ENCODE data around the gene RASGEF1C. TPM values are rescaled to one million over a fixed set of nuclear protein-coding genes. Genes with fewer than 3 reads are reported as not detected.

The RASGEF1C gene
- total and polyA plus RNA-seq, 10 of the 15 experiments (the other 5 are each of a cell fraction or from before 2014, with no cell fraction given), result not detected

DNA sequence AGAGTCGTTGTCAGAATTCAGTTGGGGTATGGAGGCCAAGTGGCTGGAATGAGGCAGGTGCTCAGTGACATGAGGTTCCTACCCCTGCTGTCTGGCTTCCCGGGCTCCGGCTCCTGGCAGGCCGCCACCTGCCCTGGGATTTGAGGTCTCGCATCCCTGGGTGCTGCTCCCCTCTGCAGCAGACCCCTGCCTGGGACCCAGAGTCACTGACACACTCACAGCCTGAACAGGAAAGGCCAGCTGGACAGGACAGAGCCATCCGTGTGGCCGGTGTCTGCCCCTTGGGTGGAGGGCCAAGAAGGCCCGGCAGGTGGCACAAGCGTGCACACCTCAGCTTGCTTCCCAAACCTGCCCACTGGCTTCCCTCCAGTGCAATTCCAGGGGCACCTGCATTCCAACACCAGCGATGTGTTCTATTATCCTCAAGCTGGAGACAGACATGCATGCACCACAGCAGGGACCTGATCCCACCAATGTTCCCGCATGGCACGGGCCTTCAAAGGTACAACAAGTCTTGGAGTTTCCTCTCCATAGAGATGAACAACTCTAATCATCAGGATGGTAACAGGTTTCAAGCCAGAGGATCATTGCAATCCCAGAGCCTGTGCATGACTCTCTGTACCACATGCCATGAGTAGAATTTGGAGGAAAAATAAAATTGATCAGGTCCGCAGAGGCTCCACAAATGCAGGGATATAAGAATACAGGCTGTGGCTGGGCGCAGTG is 91.8 kb downstream of the RASGEF1C start:
- in situ Hi-C loops (cut with MboI) (no loop called here), intact Hi-C loops (cut with micrococcal nuclease; ENCODE audit: unreplicated experiment) (no loop called here)
- POLR2A ChIA-PET, result no interaction called here
- Histone ChIP-seq H4K20me1 (ENCODE audit: control insufficient read depth, insufficient read depth) (no peaks in the 10 kb centered on the region), H3K4me2 (ENCODE audit: control insufficient read depth, insufficient read depth) (no peak overlapping the region), H2AFZ (ENCODE audit: control insufficient read depth, low read depth, low read length) (no peak overlapping the region), H3K36me3 (ENCODE audit: control insufficient read depth in 2 of 2, insufficient read depth in 2 of 2, low read length in 1 of 2) (no peaks in the 10 kb centered on the region), H3K9ac (ENCODE audit: control insufficient read depth, insufficient read depth, low read length) (no peak overlapping the region), H3K79me2 (ENCODE audit: control insufficient read depth, insufficient read depth, low read length) (no peaks in the 10 kb centered on the region), H3K4me3 (no peak overlapping the region), H3K27me3 (replicated peaks in 1 of 2; ENCODE audit: control insufficient read depth in 2 of 2, insufficient read depth in 2 of 2, low read length in 1 of 2) (no peaks in the 10 kb centered on the region), H3K4me1 (ENCODE audit: control insufficient read depth, insufficient read depth, low read length) (no peaks in the 10 kb centered on the region), H3K27ac (ENCODE audit: control insufficient read depth, insufficient read depth) (no peak overlapping the region), H3K9me3 (replicated peaks; ENCODE audit: control insufficient read depth, insufficient read depth, low read length) (no peaks in the 10 kb centered on the region)
- SMC1A ChIA-PET (ENCODE audit: uncharacterized antibody, unreplicated experiment), result interaction anchor here (1.5 kb wide), 1 partner anchor 8 kb away, joined by 3 read pairs; no protein-coding TSS in a partner anchor
- DNase-seq (ENCODE audit: low read depth, low spot score), result no peak
- no TSS peak for BruUV-seq (replicated peaks)
- CTCF ChIA-PET, result interaction anchor here (0.9 kb wide), 1 partner anchor 211 kb away, joined by 3 read pairs; no protein-coding TSS in a partner anchor
- RAD21 ChIA-PET (ENCODE audit: unreplicated experiment), result no interaction called here
- TF ChIP-seq, protein P1, sequence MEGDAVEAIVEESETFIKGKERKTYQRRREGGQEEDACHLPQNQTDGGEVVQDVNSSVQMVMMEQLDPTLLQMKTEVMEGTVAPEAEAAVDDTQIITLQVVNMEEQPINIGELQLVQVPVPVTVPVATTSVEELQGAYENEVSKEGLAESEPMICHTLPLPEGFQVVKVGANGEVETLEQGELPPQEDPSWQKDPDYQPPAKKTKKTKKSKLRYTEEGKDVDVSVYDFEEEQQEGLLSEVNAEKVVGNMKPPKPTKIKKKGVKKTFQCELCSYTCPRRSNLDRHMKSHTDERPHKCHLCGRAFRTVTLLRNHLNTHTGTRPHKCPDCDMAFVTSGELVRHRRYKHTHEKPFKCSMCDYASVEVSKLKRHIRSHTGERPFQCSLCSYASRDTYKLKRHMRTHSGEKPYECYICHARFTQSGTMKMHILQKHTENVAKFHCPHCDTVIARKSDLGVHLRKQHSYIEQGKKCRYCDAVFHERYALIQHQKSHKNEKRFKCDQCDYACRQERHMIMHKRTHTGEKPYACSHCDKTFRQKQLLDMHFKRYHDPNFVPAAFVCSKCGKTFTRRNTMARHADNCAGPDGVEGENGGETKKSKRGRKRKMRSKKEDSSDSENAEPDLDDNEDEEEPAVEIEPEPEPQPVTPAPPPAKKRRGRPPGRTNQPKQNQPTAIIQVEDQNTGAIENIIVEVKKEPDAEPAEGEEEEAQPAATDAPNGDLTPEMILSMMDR (IDR thresholded peaks at IDR 0.05 in 2 of 3, conservative IDR thresholded peaks at IDR 0.05 in 1 of 3; ENCODE audit: control insufficient read depth in 2 of 3, extremely low read depth in 1 of 3, insufficient read depth in 1 of 3, low read depth in 3 of 3, low read length in 3 of 3), result peak; percentile 4 to 43 (median 29); a peak in 2 of 6 replicates
- TF ChIP-seq, protein P2, sequence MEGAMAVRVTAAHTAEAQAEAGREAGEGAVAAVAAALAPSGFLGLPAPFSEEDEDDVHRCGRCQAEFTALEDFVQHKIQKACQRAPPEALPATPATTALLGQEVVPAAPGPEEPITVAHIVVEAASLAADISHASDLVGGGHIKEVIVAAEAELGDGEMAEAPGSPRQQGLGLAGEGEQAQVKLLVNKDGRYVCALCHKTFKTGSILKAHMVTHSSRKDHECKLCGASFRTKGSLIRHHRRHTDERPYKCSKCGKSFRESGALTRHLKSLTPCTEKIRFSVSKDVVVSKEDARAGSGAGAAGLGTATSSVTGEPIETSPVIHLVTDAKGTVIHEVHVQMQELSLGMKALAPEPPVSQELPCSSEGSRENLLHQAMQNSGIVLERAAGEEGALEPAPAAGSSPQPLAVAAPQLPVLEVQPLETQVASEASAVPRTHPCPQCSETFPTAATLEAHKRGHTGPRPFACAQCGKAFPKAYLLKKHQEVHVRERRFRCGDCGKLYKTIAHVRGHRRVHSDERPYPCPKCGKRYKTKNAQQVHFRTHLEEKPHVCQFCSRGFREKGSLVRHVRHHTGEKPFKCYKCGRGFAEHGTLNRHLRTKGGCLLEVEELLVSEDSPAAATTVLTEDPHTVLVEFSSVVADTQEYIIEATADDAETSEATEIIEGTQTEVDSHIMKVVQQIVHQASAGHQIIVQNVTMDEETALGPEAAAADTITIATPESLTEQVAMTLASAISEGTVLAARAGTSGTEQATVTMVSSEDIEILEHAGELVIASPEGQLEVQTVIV (IDR thresholded peaks at IDR 0.05; ENCODE audit: borderline replicate concordance, partially characterized antibody), result no peak
- no peak for TF ChIP-seq ZBED1 (IDR thresholded peaks at IDR 0.05; ENCODE audit: borderline replicate concordance)
- FAIRE-seq, result no peak
- ATAC-seq, result no peak
- WGBS (ENCODE audit: insufficient coverage, insufficient replicate concordance, low lambda C conversion rate, missing lambda C conversion rate), result 55% methylated on average over 14 of the region's 14 CpGs

Measured in GM12878 (cell line).